Astrocyte of the cerebellum (primary cell): ENCODE data around the gene CFAP410.

Experiments
- DNase-seq: peaks from one replicate; pipeline ENCODE4 v3.0.0-alpha.2; 2011; ENCODE audit warnings: low read depth
- H3K4me3 ChIP-seq: 2 replicates; pipeline ENCODE4 v1.5.1; 2011; ENCODE audit warnings: mild to moderate bottlenecking, low read depth, low read length, moderate library complexity
- in situ Hi-C: cut with HindIII; loops from 2 replicates; pipeline ENCODE4 v1.10.0; 2017; ENCODE audit warnings: low sequenced_read_pairs
- TF ChIP-seq, protein P1 (sequence below): IDR thresholded peaks from 2 replicates; pipeline ENCODE4 v1.5.1; 2012; ENCODE audit warnings: low read length, low read depth, moderate library complexity, mild to moderate bottlenecking; ENCODE audit errors: missing control alignments

The CFAP410 gene

DNA sequence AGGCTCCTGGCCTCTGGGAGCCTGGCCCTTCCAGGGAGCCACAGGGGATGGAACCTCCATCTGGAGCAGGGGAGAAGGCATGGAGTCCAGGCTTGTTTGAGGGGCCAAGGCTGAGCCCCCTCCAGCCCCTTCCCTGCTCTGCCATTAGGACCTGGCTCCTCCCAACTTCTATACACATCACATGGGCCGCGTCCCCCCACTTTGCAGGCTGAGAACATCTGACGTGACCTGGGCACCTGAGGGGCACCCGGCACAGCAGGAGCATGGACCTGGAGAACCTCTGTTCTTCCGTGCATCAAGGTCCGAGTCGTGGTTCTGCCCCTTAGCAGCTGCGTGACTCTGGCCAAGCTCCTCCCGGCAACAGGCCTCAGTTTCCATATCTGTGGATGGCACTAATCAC, 57.4 kb downstream of the CFAP410 start:
- TF ChIP-seq, protein P1, sequence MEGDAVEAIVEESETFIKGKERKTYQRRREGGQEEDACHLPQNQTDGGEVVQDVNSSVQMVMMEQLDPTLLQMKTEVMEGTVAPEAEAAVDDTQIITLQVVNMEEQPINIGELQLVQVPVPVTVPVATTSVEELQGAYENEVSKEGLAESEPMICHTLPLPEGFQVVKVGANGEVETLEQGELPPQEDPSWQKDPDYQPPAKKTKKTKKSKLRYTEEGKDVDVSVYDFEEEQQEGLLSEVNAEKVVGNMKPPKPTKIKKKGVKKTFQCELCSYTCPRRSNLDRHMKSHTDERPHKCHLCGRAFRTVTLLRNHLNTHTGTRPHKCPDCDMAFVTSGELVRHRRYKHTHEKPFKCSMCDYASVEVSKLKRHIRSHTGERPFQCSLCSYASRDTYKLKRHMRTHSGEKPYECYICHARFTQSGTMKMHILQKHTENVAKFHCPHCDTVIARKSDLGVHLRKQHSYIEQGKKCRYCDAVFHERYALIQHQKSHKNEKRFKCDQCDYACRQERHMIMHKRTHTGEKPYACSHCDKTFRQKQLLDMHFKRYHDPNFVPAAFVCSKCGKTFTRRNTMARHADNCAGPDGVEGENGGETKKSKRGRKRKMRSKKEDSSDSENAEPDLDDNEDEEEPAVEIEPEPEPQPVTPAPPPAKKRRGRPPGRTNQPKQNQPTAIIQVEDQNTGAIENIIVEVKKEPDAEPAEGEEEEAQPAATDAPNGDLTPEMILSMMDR, result no peak
- in situ Hi-C loops, result no loop called here
- no peak overlapping the region for H3K4me3 ChIP-seq

DNA sequence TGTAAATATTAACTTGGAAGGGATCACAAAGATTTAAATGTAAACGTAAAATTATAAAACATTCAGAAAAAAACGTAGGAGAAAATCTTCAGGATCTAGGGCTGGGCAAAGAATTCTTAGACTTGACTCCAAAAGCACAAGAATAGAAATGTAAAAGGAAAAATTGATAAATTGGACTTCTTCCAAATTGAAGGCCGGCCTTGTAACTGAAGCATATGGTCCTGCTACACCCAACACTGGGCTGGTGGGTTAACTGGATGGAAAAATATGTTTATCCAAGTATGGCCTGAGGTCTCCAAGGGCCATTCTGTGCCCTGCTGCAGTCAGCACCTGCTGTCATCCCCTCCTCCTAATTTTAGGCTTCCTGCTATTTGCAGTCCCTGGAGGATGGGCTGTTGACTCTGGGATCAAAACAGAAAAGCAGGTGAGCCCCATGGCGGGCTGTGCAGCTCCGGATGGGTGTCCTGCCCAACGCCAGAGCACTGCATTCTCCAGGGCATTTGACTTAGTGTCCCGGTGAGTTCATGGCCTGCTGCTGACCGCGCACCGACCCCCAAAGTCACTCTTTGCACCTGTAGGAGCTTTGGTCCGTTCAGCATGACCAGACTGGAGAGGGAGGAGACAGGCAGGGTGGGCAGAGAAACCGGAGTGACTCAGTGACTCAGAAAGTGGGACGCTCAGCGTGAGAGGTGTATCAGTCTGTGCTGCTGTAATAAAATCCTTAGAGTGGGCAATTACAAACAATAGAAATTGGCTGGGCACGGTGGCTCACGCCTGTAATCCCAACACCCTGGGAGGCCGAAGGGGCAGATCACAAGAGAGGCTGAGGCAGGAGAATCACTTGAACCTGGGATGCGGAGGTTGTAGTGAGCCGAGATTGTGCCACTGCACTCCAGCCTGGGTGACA, 59.6 kb downstream of the CFAP410 start:
- in situ Hi-C loops, result no loop called here

More for the DNA sequence above, 57.4 kb downstream of the CFAP410 start:
- DNase-seq, result no peak

More for the DNA sequence above, 59.6 kb downstream of the CFAP410 start:
- no peak for DNase-seq
- TF ChIP-seq, protein P1, result no peak
- no peak overlapping the region for H3K4me3 ChIP-seq
